ENCODE results near the gene MOCS2.

Gene MOCS2

GRCh38 chr5:53091289-53091688 lies 18.3 kb downstream of the MOCS2 start:
- DNase-seq = no peak

- no peak for DNase-seq
Observed at GRCh38 chr5:53090229-53090628, 19.3 kb downstream of the MOCS2 start.

GRCh38 chr5:53089481-53089991 lies 20.0 kb downstream of the MOCS2 start:
- DNase-seq = peak; percentile 6

GRCh38 chr5:53087621-53088121 lies 21.9 kb downstream of the MOCS2 start:
- no peak for DNase-seq

- no peak for DNase-seq
Observed at GRCh38 chr5:53087171-53087570, 22.4 kb downstream of the MOCS2 start.

- no peak for DNase-seq
Observed at GRCh38 chr5:53084546-53085255, 24.9 kb downstream of the MOCS2 start.

GRCh38 chr5:53083927-53084326 lies 25.6 kb downstream of the MOCS2 start:
- DNase-seq = no peak

- no peak for DNase-seq
Observed at GRCh38 chr5:53080271-53080670, 29.3 kb downstream of the MOCS2 start.

- DNase-seq = no peak
Observed at GRCh38 chr5:53076014-53076583, 33.5 kb downstream of the MOCS2 start.

- no peak for DNase-seq
Observed at GRCh38 chr5:53073348-53073747, 36.2 kb downstream of the MOCS2 start.

GRCh38 chr5:53071738-53072137 lies 37.8 kb downstream of the MOCS2 start:
- DNase-seq = no peak

GRCh38 chr5:53071298-53071697 lies 38.3 kb downstream of the MOCS2 start:
- no peak for DNase-seq

- DNase-seq = peak; percentile 78
Observed at GRCh38 chr5:53069626-53070025, 39.9 kb downstream of the MOCS2 start.

- no peak for DNase-seq
Observed at GRCh38 chr5:53068291-53068836, 41.2 kb downstream of the MOCS2 start.

GRCh38 chr5:53067641-53068040 lies 41.9 kb downstream of the MOCS2 start:
- no peak for DNase-seq

GRCh38 chr5:53066088-53066487 lies 43.5 kb downstream of the MOCS2 start:
- no peak for DNase-seq

- no peak for DNase-seq
Observed at GRCh38 chr5:53063791-53064190, 45.8 kb downstream of the MOCS2 start.

- no peak for DNase-seq
Observed at GRCh38 chr5:53063176-53063575, 46.4 kb downstream of the MOCS2 start.

GRCh38 chr5:53059281-53059680 lies 50.3 kb downstream of the MOCS2 start:
- DNase-seq = no peak

- DNase-seq = no peak
Observed at GRCh38 chr5:53055365-53055764, 54.2 kb downstream of the MOCS2 start.

GRCh38 chr5:53053364-53053763 lies 56.2 kb downstream of the MOCS2 start:
- no peak for DNase-seq

GRCh38 chr5:53052499-53052898 lies 57.1 kb downstream of the MOCS2 start:
- no peak for DNase-seq

- DNase-seq = no peak
Observed at GRCh38 chr5:53048248-53048647, 61.3 kb downstream of the MOCS2 start.

Data from stimulated activated CD4-positive, alpha-beta T cell treated with anti-CD3 and anti-CD28 coated beads, Interleukin-4, amount 100 ng/mL, for 24 hours (primary cell).